Small intestine (tissue), 7 donors: Measurements from ENCODE around the gene FAM13A. TPM values are rescaled to one million over a fixed set of nuclear protein-coding genes. Genes with fewer than 3 reads are reported as not detected.

Experiments used
- DNase-seq, 2 donors: peaks; one replicate each; pipeline versions ENCODE4 v3.0.0 to v3.0.0-alpha.2; 2013
- FAIRE-seq: peaks from 2 replicates; lab custom pipeline; 2012; peaks lifted over from hg19 to GRCh38; lab: Jason Lieb, UNC
- H3K27ac ChIP-seq, 3 donors: one replicate each; pipeline ENCODE4 v1.5.1; 2013; ENCODE audit warnings: low read length in 2 of 3, mild to moderate bottlenecking in 2 of 3, control low read depth in 1 of 3, inconsistent platforms in 1 of 3, low read depth in 1 of 3, moderate library complexity in 1 of 3
- H3K27me3 ChIP-seq, 3 donors: one replicate each; pipeline ENCODE4 v1.6.1; 2013; ENCODE audit warnings: low read length in 3 of 3, inconsistent platforms in 1 of 3; ENCODE audit not compliant: control insufficient read depth in 3 of 3, insufficient read depth in 3 of 3
- H3K36me3 ChIP-seq, 3 donors: one replicate each; pipeline ENCODE4 v1.6.1; 2013; ENCODE audit warnings: low read length in 3 of 3, inconsistent platforms in 1 of 3, low read depth in 1 of 3, mild to moderate bottlenecking in 1 of 3, moderate library complexity in 1 of 3; ENCODE audit not compliant: control insufficient read depth in 3 of 3, insufficient read depth in 2 of 3
- H3K4me1 ChIP-seq, 3 donors: one replicate each; pipeline ENCODE4 v1.6.1; 2013; ENCODE audit warnings: low read length in 2 of 3, inconsistent platforms in 1 of 3, low read depth in 1 of 3, mild to moderate bottlenecking in 1 of 3, moderate library complexity in 1 of 3; ENCODE audit not compliant: control insufficient read depth in 3 of 3, insufficient read depth in 2 of 3
- H3K4me3 ChIP-seq, 3 donors: one replicate each; pipeline ENCODE4 v1.5.1; 2013; ENCODE audit warnings: low read length in 3 of 3, control low read depth in 1 of 3, inconsistent platforms in 1 of 3, low read depth in 1 of 3, mild to moderate bottlenecking in 1 of 3, moderate library complexity in 1 of 3
- H3K9me3 ChIP-seq, 2 donors: one replicate each; pipeline ENCODE4 v1.6.1; 2013; ENCODE audit warnings: low read depth in 1 of 2, low read length in 1 of 2; ENCODE audit not compliant: control insufficient read depth in 2 of 2, insufficient read depth in 1 of 2
- WGBS, 3 donors: extraction: QIAGEN DNeasy Blood & Tissue Kit; methylation state at CpG; one replicate each; pipeline ENCODE4 v1.1.7; 2013; 5-methylcytosine and 5-hydroxymethylcytosine counted together
- polyA plus RNA-seq, 4 donors: library from polyadenylated mRNA; stranded (reverse) in 3 of 4; unstranded in 1 of 4; fragments of 200-250 nt in 3 of 4; fragments of 120-200 nt in 1 of 4; gene quantifications; one replicate each; pipeline versions ENCODE4 v1.2.1 to v1.2.3, GENCODE V29; 2013
- donor health status: healthy with polysubstance abuse.
- donor health status: control.
- donor health status: control.
- donor health status: Bipolar disorder and iron deficiency.
- donor health status: healthy.

The FAM13A gene
- polyA plus RNA-seq, 4 donors: 11.2 to 81.0 (median 58.4) TPM

- Histone ChIP-seq H3K4me1 (peaks cover 0 to 22% (median 0%) of the 10 kb centered on the region in 3 donors), H3K27ac (peak overlapping the region in 1 of 3 donors; percentile 54), H3K4me3 (no peak overlapping the region), H3K27me3 (no peaks in the 10 kb centered on the region), H3K36me3 (no peaks in the 10 kb centered on the region), H3K9me3 (peaks cover 0 to 5% of the 10 kb centered on the region in 2 donors)
- DNase-seq: peak in 1 of 2 donors; percentile 49
- no peak for FAIRE-seq
- 56 to 78% (median 72%) methylated on average over 6 of the region's 6 CpGs for WGBS, 3 donors
These were observed 80.8 kb downstream of the FAM13A start for GRCh38 chr4:88975958-88976774.

DNA sequence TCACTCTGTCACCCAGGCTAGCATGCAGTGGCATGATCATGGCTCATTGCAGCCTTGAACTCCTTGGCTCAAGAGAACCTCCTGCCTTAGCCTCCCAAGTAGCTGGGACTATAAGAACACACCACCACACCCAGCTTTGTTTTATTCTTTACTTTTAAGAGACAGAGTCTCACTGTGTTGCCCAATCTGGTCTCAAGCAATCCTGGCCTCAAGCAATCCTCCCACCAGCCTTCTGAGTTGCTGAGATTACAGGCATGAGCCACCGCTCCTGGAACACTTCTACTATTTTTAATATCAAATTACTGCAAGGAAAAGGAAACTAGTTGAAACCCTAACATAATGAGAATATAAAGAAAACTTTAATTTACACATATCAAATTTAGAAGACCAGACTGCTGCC is 85.4 kb downstream of the FAM13A start:
- no peaks in the 10 kb centered on the region for H3K27me3 ChIP-seq
- DNase-seq (no peak), FAIRE-seq (no peak)
- peaks cover 2 to 29% (median 2%) of the 10 kb centered on the region in 3 donors for H3K4me1 ChIP-seq
- H3K9me3 ChIP-seq: peaks cover 0 to 5% of the 10 kb centered on the region in 2 donors
- 88 to 100% (median 94%) methylated on average over 1 of the region's 1 CpG for WGBS, 3 donors
- H3K27ac ChIP-seq: no peak overlapping the region
- no peak overlapping the region for H3K4me3 ChIP-seq
- H3K36me3 ChIP-seq: no peaks in the 10 kb centered on the region

DNA sequence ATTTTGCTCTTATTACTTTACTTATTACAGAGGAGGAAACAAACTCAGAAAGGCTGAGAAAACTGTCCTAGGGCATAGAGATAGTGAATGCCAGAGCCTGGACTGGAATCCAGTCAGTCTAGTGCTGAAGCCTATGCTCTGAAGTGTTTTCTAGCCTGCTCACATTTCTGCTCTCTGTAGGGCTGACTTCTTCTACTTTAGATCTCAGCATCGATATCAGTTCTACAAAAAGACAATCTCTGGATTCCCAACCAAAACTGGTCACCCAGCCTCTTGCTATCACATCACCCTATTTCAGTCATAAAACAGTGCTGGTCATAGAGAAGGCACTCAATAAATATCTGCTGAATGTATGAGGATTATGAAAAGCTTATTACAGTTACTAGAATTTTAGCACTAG is 87.2 kb downstream of the FAM13A start:
- no peaks in the 10 kb centered on the region for H3K36me3 ChIP-seq
- H3K9me3 ChIP-seq: peaks cover 0 to 5% of the 10 kb centered on the region in 2 donors
- no peak overlapping the region for H3K4me3 ChIP-seq
- peak overlapping the region in 2 of 3 donors; percentile 32 to 75 for H3K27ac ChIP-seq
- peaks cover 2 to 18% (median 4%) of the 10 kb centered on the region in 3 donors for H3K4me1 ChIP-seq
- peak in 1 of 2 donors; percentile 14 for DNase-seq
- no peak for FAIRE-seq
- no peaks in the 10 kb centered on the region for H3K27me3 ChIP-seq
- WGBS, 3 donors: 93 to 96% (median 96%) methylated on average over 1 of the region's 1 CpG

DNA sequence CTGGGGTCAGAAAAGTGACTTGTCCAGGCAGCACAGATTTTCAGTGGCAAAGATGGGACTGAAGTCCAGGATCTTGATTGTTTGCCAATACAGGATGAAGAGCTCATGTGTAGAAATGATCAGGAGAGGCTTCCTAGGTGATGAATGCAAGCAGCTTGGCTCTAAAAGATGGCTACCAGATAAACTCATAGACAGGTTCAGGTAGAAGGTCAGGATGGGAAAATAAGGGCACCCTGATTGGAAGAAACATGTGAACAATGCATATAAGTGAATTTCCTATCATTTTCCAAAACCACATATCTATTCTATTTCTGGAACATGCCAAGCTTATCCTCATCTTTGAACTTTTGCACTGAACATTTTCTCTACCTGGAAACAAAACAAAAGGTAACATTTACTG is 87.7 kb downstream of the FAM13A start:
- H3K36me3 ChIP-seq: no peaks in the 10 kb centered on the region
- peak; percentile 11 to 41 for DNase-seq
- H3K4me3 ChIP-seq: no peak overlapping the region
- H3K9me3 ChIP-seq: peaks cover 0 to 5% of the 10 kb centered on the region in 2 donors
- no peaks in the 10 kb centered on the region for H3K27me3 ChIP-seq
- FAIRE-seq: no peak
- H3K27ac ChIP-seq: peak overlapping the region in 2 of 3 donors; percentile 11 to 75
- peaks cover 2 to 18% (median 4%) of the 10 kb centered on the region in 3 donors for H3K4me1 ChIP-seq

DNA sequence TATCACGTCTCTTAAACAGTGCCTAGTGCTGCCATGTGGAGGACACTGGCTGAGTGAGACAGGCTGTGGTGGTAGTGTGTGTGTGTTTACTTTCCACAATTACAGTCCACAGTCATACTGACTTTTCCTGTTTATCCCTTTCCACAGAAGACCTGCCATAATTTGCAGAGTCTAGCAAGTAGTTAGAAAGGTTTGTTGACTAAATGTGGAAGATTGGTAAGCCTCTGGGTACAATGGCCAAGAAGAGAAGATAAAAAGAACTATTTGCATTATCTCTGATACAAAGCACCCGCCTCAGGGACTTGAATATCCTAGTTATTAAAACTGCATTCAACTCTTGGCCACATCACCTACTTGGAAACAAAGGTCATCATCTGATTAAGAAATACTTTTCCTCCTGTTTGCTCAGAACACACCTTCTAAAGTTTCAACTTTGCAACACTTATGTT is 89.1 kb downstream of the FAM13A start:
- Histone ChIP-seq H3K27ac (peak overlapping the region; percentile 65 to 75 (median 73)), H3K4me3 (no peak overlapping the region), H3K27me3 (no peaks in the 10 kb centered on the region), H3K9me3 (no peaks in the 10 kb centered on the region), H3K4me1 (peaks cover 2 to 24% (median 4%) of the 10 kb centered on the region in 3 donors), H3K36me3 (no peaks in the 10 kb centered on the region)
- DNase-seq: peak; percentile 77 to 86
- FAIRE-seq: no peak
- WGBS, 3 donors: 12 to 44% (median 25%) methylated on average over 2 of the region's 2 CpGs

DNA sequence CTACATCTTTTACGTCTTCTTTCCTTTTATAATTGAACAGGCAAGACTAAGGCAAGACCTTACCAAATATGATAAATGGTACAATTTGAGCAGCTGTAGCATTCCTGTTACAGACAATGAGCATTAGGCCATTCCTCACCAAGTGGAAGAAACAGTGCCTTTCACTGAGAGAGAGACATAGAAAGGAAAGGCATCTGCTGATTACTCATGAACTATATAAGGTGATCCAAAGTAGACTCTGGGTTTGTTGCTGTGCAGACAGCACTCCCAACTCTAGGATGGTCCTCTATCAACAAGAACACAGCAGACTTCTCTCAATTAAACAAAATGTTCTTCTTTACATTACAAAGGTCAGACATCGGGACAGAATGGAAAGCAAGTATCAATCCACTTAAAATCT is 91.9 kb downstream of the FAM13A start:
- H3K4me1 ChIP-seq: peaks cover 2 to 29% (median 4%) of the 10 kb centered on the region in 3 donors
- H3K36me3 ChIP-seq: no peaks in the 10 kb centered on the region
- no peak overlapping the region for H3K4me3 ChIP-seq
- 92 to 98% (median 95%) methylated on average over 2 of the region's 2 CpGs for whole genome bisulfite sequencing, 3 donors
- no peak overlapping the region for H3K27ac ChIP-seq
- DNase-seq (no peak), FAIRE-seq (no peak)
- no peaks in the 10 kb centered on the region for H3K9me3 ChIP-seq
- no peaks in the 10 kb centered on the region for H3K27me3 ChIP-seq

GRCh38 chr4:88964450-88964849 is 92.5 kb downstream of the FAM13A start:
- Histone ChIP-seq H3K36me3 (no peaks in the 10 kb centered on the region), H3K4me1 (peaks cover 2 to 29% (median 4%) of the 10 kb centered on the region in 3 donors), H3K27me3 (no peaks in the 10 kb centered on the region), H3K9me3 (no peaks in the 10 kb centered on the region), H3K4me3 (no peak overlapping the region), H3K27ac (no peak overlapping the region)
- DNase-seq (no peak), FAIRE-seq (no peak)
- 84 to 89% (median 88%) methylated on average over 4 of the region's 4 CpGs for WGBS, 3 donors

DNA sequence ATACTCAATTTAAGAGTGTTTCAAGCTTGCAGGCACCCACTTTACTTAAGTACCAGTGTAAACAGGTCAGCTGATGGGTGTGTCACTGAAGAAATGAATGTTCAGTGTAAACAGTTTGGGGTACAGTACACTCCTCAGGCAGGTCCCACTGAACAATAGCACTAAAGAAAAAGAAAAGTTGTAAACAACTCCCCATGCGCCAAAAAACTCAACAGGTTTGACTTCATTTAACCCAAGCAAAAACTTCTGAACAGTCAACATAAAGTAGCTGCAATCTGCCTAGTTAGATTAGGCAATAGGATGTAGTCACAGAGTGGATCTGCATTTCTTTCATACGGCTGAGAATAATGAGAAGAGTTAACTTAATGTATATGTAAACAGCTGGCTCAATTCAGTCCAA is 93.2 kb downstream of the FAM13A start:
- FAIRE-seq (no peak), DNase-seq (peak in 1 of 2 donors; percentile 31)
- Histone ChIP-seq H3K4me3 (no peak overlapping the region), H3K4me1 (peaks cover 0 to 29% (median 4%) of the 10 kb centered on the region in 3 donors), H3K36me3 (no peaks in the 10 kb centered on the region), H3K9me3 (no peaks in the 10 kb centered on the region), H3K27me3 (no peaks in the 10 kb centered on the region), H3K27ac (peak overlapping the region in 2 of 3 donors; percentile 23 to 48)
- 71 to 76% (median 74%) methylated on average over 2 of the region's 2 CpGs for WGBS, 3 donors
